ENCODE measurements around the gene CLEC11A. TPM values are rescaled to one million over a fixed set of nuclear protein-coding genes. Genes with fewer than 3 reads are reported as not detected.

Gene CLEC11A
- total RNA-seq, 2 donors from 2014 or later: 13.8 to 26.2 TPM

DNA sequence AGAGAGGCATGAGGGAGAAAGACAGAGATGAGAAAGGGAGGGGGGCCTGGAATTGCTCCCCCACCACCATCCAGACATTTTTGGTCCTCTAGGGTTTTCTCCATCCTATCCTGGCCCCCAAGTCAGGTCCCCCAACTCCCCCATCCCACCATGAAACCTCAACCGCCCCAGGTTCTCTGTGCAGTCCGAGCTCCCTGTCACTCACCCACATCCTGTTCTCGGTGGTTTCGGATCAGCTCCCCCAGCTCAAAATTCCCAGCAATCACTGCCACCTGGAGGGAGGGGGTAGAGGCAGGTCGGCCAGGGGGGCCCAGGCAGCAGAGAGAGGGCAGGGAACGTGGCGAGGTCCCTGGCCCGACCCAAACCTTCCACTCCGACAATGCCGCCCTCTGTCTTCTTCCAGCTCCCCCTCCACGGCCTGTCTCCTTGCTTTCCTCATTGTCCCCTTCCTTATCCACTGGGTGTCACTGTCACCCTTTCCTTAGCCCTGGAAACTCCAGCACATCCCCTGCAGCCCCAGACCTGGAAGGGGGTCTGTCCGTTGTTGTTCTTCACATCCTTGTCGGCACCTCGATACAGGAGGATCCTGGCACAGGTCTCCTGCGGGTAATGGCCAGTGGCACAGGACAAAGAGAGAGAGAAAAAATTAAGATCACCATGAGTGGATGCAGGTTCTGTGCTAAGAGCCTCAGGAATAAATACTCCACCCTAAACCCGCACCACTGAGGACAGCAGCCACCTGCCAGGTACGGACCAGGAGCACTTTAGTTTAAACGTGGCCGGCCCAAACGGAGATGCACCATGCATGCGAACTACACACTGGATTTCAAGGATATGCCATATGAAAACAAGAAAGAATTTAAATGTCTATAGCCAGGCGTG is 19.0 kb upstream of the CLEC11A start:
- Histone ChIP-seq H3K4me3 (no peak overlapping the region), H3K4me1 (replicated peaks) (no peaks in the 10 kb centered on the region), H3K27ac (no peak overlapping the region), H3K36me3 (no peaks in the 10 kb centered on the region), H3K9me3 (no peaks in the 10 kb centered on the region), H3K27me3 (replicated peaks; ENCODE audit: insufficient read depth) (peaks cover 9% of the 10 kb centered on the region)
- no peak for DNase-seq (ENCODE audit: low spot score)
- intact Hi-C loops (cut with DNase I): no loop called here
- WGBS: 39% methylated on average over 22 of the region's 22 CpGs
- TF ChIP-seq POLR2AphosphoS5 (IDR thresholded peaks at IDR 0.05) (no peak), POLR2A (IDR thresholded peaks at IDR 0.05) (no peak)
- TF ChIP-seq, protein P1, sequence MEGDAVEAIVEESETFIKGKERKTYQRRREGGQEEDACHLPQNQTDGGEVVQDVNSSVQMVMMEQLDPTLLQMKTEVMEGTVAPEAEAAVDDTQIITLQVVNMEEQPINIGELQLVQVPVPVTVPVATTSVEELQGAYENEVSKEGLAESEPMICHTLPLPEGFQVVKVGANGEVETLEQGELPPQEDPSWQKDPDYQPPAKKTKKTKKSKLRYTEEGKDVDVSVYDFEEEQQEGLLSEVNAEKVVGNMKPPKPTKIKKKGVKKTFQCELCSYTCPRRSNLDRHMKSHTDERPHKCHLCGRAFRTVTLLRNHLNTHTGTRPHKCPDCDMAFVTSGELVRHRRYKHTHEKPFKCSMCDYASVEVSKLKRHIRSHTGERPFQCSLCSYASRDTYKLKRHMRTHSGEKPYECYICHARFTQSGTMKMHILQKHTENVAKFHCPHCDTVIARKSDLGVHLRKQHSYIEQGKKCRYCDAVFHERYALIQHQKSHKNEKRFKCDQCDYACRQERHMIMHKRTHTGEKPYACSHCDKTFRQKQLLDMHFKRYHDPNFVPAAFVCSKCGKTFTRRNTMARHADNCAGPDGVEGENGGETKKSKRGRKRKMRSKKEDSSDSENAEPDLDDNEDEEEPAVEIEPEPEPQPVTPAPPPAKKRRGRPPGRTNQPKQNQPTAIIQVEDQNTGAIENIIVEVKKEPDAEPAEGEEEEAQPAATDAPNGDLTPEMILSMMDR (IDR thresholded peaks at IDR 0.05): peak in 1 of 4 experiments; percentile 25

DNA sequence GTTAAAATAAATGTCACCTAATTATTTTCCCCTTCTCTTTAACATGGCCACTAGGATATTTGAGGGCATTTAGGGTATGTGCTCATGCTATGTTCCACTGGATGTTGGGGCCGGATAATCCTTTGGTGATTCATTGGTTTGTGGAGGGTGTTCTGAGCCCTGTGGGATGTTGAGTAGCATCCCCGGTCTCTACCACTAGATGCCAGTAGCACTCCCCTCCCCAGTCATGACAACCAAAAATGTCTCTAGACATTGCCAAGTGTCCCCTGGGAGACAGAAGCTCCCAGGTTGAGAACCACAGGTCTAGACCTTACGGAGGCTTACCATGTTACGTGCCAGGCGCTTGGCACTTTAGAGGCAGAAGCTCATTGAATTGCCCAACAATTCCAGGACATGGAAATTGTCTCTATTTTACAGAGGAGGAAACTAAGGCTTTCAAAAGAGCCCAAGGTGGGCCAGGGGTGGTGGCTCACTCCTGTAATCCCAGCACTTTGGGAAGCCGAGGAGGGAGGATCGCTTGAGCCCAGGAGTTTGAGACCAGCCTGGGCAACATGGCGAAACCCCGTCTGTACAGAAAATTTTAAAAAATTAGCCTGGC is 17.6 kb upstream of the CLEC11A start:
- DNase-seq (ENCODE audit: low spot score): no peak
- Histone ChIP-seq H3K4me1 (replicated peaks) (no peaks in the 10 kb centered on the region), H3K27ac (no peak overlapping the region), H3K36me3 (no peaks in the 10 kb centered on the region), H3K27me3 (replicated peaks; ENCODE audit: insufficient read depth) (peaks cover 9% of the 10 kb centered on the region), H3K4me3 (no peak overlapping the region), H3K9me3 (no peaks in the 10 kb centered on the region)
- TF ChIP-seq POLR2A (IDR thresholded peaks at IDR 0.05): no peak
- no peak for TF ChIP-seq POLR2AphosphoS5 (IDR thresholded peaks at IDR 0.05)
- TF ChIP-seq, protein P1 (IDR thresholded peaks at IDR 0.05): peak in 2 of 4 experiments; percentile 39 to 48
- intact Hi-C loops (cut with DNase I): no loop called here
- 50% methylated on average over 9 of the region's 9 CpGs for WGBS

DNA sequence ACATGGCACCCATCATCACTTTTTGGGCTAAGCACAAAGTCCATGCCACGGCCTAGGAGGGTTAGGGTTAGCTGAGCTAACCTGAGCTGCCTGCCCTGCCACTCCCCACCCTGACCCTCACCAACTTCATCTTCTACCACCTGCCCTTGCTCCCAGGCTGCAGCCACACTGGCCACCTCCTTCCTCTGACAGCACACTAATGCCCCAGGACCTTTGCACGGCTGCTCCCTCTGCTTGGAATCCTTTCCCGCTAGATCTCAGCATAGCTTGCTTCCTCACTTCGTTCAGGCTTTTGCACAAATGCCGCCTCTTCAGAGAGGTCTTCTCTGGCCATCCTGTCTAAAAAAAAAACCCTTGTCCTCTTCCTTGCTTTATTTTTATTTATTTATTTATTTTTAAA is 16.8 kb upstream of the CLEC11A start:
- Histone ChIP-seq H3K9me3 (no peaks in the 10 kb centered on the region), H3K36me3 (no peaks in the 10 kb centered on the region), H3K27ac (no peak overlapping the region), H3K4me1 (replicated peaks) (no peaks in the 10 kb centered on the region), H3K4me3 (no peak overlapping the region), H3K27me3 (replicated peaks; ENCODE audit: insufficient read depth) (peaks cover 9% of the 10 kb centered on the region)
- intact Hi-C loops (cut with DNase I): no loop called here
- no peak for TF ChIP-seq POLR2A (IDR thresholded peaks at IDR 0.05)
- no peak for DNase-seq (ENCODE audit: low spot score)
- WGBS: 77% methylated on average over 5 of the region's 5 CpGs

DNA sequence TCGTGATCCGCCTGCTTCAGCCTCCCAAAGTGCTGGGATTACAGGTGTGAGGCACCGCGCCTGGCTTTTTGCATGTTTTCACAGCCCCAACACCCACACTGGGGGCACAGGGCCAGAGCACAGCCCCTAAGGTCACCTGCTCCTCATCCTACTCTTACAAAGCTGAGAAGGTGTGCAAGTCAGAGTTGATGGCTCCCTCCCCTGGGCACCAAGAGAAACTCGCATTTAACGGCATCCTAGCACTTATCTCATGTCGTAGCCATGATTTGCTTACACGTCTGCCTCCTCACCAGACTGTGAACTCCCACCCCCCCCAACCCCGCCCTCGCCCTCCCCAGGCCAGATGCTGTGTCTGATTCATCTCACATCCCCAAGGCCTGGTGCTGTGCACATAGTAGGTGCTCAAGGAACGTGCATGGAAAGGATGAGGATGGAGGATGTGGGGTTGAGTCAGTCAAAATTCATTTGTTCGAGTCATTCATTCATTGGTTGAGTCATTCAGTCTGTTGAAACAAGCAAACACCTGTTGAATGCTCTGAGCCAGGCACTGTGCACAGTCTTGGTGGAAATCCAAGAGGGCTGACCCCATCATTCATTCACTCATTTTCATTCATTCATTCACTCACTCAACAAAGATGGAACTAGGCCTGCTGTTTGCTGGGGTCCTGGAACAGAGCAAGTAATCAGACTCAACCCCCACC is 14.8 kb upstream of the CLEC11A start:
- Histone ChIP-seq H3K9me3 (no peaks in the 10 kb centered on the region), H3K4me1 (replicated peaks) (no peaks in the 10 kb centered on the region), H3K36me3 (no peaks in the 10 kb centered on the region), H3K27me3 (replicated peaks; ENCODE audit: insufficient read depth) (peaks cover 3% of the 10 kb centered on the region), H3K27ac (no peak overlapping the region), H3K4me3 (no peak overlapping the region)
- intact Hi-C loops (cut with DNase I): no loop called here
- TF ChIP-seq POLR2A (IDR thresholded peaks at IDR 0.05) (no peak), POLR2AphosphoS5 (IDR thresholded peaks at IDR 0.05) (no peak)
- TF ChIP-seq, protein P1 (IDR thresholded peaks at IDR 0.05): no peak
- DNase-seq (ENCODE audit: low spot score): no peak
- 73% methylated on average over 12 of the region's 12 CpGs for WGBS

DNA sequence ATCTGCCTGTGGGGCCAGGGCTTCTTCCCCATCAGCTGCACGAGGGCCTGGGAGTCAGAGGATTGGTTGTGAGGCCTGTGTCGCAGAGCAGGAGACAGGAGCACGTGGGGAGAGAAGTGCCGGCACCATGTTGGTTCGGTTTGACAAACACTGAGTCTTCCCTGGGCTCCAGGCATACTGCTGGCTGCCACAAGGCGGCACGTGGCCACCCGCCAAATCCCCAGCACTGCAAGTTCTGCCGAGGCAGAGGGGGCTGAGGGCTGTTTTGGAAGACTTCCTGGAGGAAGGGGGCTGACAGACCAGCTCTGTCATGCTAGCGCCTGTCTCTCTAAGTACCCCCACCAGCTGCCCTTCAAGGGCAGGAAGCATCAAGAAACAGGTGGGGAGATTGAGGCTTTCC is 13.1 kb upstream of the CLEC11A start:
- TF ChIP-seq, protein P1 (IDR thresholded peaks at IDR 0.05): no peak
- TF ChIP-seq POLR2A (IDR thresholded peaks at IDR 0.05) (no peak), POLR2AphosphoS5 (IDR thresholded peaks at IDR 0.05) (no peak)
- Histone ChIP-seq H3K9me3 (no peaks in the 10 kb centered on the region), H3K27me3 (replicated peaks; ENCODE audit: insufficient read depth) (no peaks in the 10 kb centered on the region), H3K27ac (no peak overlapping the region), H3K4me3 (no peak overlapping the region), H3K4me1 (replicated peaks) (no peaks in the 10 kb centered on the region), H3K36me3 (no peaks in the 10 kb centered on the region)
- 48% methylated on average over 10 of the region's 10 CpGs for WGBS
- intact Hi-C loops (cut with DNase I): no loop called here
- no peak for DNase-seq (ENCODE audit: low spot score)
